ENCODE measurements around the gene PPP1R16B. TPM values are rescaled to one million over a fixed set of nuclear protein-coding genes. Genes with fewer than 3 reads are reported as not detected.
A peak's percentile ranks its signal among the peaks of the same experiment; 100 is the strongest.

The PPP1R16B gene
- total and polyA plus RNA-seq, 10 of the 15 experiments (the other 5 are each of a cell fraction or from before 2014, with no cell fraction given): 13.4 to 90.2 (median 66.7) TPM

DNA sequence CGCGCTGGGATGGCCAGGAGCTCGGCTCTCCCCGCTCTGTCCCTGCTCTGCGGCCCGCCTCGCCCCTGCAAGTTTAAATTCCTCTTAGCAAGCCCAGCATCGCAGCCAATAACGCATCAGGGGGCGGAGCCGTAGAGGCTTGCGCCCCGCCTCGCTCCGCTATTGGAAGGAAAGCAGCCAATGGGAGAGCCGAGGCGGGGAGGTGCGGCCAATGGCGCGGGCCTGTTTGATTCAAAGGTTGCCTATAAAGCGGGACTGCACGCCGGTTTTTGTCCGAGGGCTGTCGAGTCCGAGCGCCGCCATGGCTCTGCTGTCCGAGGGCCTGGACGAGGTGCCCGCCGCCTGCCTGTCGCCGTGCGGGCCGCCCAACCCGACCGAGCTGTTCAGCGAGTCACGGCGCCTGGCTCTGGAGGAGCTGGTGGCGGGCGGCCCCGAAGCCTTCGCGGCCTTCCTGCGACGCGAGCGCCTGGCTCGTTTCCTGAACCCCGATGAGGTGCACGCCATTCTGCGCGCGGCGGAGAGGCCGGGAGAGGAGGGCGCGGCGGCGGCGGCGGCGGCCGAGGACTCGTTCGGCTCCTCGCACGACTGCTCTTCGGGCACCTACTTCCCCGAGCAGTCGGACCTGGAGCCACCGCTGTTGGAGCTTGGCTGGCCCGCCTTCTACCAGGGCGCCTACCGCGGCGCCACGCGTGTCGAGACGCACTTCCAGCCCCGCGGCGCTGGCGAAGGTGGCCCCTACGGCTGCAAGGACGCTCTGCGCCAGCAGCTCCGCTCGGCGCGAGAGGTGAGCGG, 120.8 kb downstream of the PPP1R16B start, which contains the start of gene FAM83D (continued):
- TF ChIP-seq, protein P1, sequence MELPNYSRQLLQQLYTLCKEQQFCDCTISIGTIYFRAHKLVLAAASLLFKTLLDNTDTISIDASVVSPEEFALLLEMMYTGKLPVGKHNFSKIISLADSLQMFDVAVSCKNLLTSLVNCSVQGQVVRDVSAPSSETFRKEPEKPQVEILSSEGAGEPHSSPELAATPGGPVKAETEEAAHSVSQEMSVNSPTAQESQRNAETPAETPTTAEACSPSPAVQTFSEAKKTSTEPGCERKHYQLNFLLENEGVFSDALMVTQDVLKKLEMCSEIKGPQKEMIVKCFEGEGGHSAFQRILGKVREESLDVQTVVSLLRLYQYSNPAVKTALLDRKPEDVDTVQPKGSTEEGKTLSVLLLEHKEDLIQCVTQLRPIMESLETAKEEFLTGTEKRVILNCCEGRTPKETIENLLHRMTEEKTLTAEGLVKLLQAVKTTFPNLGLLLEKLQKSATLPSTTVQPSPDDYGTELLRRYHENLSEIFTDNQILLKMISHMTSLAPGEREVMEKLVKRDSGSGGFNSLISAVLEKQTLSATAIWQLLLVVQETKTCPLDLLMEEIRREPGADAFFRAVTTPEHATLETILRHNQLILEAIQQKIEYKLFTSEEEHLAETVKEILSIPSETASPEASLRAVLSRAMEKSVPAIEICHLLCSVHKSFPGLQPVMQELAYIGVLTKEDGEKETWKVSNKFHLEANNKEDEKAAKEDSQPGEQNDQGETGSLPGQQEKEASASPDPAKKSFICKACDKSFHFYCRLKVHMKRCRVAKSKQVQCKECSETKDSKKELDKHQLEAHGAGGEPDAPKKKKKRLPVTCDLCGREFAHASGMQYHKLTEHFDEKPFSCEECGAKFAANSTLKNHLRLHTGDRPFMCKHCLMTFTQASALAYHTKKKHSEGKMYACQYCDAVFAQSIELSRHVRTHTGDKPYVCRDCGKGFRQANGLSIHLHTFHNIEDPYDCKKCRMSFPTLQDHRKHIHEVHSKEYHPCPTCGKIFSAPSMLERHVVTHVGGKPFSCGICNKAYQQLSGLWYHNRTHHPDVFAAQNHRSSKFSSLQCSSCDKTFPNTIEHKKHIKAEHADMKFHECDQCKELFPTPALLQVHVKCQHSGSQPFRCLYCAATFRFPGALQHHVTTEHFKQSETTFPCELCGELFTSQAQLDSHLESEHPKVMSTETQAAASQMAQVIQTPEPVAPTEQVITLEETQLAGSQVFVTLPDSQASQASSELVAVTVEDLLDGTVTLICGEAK (IDR thresholded peaks at IDR 0.05; ENCODE audit: borderline replicate concordance): no peak
- TF ChIP-seq ZBED1 (IDR thresholded peaks at IDR 0.05; ENCODE audit: borderline replicate concordance) (no peak; the same call in 1 of the 2 replicates), EZH2 (IDR thresholded peaks at IDR 0.05; ENCODE audit: borderline replicate concordance, control insufficient read depth, low read depth, low read length) (no peak), JUND (IDR thresholded peaks at IDR 0.05; ENCODE audit: low read depth, low read length) (no peak), NFIC (IDR thresholded peaks at IDR 0.05; ENCODE audit: low read depth, low read length) (no peak), HDAC6 (IDR thresholded peaks at IDR 0.05; ENCODE audit: unreplicated experiment) (no peak)
- TF ChIP-seq, protein P2, sequence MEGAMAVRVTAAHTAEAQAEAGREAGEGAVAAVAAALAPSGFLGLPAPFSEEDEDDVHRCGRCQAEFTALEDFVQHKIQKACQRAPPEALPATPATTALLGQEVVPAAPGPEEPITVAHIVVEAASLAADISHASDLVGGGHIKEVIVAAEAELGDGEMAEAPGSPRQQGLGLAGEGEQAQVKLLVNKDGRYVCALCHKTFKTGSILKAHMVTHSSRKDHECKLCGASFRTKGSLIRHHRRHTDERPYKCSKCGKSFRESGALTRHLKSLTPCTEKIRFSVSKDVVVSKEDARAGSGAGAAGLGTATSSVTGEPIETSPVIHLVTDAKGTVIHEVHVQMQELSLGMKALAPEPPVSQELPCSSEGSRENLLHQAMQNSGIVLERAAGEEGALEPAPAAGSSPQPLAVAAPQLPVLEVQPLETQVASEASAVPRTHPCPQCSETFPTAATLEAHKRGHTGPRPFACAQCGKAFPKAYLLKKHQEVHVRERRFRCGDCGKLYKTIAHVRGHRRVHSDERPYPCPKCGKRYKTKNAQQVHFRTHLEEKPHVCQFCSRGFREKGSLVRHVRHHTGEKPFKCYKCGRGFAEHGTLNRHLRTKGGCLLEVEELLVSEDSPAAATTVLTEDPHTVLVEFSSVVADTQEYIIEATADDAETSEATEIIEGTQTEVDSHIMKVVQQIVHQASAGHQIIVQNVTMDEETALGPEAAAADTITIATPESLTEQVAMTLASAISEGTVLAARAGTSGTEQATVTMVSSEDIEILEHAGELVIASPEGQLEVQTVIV (IDR thresholded peaks at IDR 0.05; ENCODE audit: borderline replicate concordance, partially characterized antibody): no peak
- TF ChIP-seq, protein P3, sequence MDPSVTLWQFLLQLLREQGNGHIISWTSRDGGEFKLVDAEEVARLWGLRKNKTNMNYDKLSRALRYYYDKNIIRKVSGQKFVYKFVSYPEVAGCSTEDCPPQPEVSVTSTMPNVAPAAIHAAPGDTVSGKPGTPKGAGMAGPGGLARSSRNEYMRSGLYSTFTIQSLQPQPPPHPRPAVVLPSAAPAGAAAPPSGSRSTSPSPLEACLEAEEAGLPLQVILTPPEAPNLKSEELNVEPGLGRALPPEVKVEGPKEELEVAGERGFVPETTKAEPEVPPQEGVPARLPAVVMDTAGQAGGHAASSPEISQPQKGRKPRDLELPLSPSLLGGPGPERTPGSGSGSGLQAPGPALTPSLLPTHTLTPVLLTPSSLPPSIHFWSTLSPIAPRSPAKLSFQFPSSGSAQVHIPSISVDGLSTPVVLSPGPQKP (IDR thresholded peaks at IDR 0.05; ENCODE audit: low read depth, low read length): peak; percentile 34; the same call in 1 of the 2 replicates

All from GM12878 (cell line).